Brain pericyte (primary cell): Measurements from ENCODE around the gene LAMA5.
"Not testable (repeated sequence)": the region's sequence is repeated elsewhere in the genome, so short reads cannot be mapped to it uniquely, and the experiment has no call there.

ENCODE experiments used
- DNase-seq: peaks from one replicate; pipeline ENCODE4 v3.0.0-alpha.2; 2012; ENCODE audit warnings: low read depth, low spot score

The LAMA5 gene

GRCh38 chr20:62388839-62389600 is 21.9 kb upstream of the LAMA5 start:
- no peak for DNase-seq

GRCh38 chr20:62387933-62388635 is 21.0 kb upstream of the LAMA5 start:
- no peak for DNase-seq

GRCh38 chr20:62387219-62387913 is 20.3 kb upstream of the LAMA5 start:
- DNase-seq: no peak

- DNase-seq: peak; percentile 65
Measured at GRCh38 chr20:62386383-62387218, 19.5 kb upstream of the LAMA5 start, which contains the start of gene RPS21. TSS of gene RPS21 (plus strand) at chr20:62387103. CDS start at chr20:62387339, 236 bp downstream.

GRCh38 chr20:62382306-62383198 is 15.4 kb upstream of the LAMA5 start:
- DNase-seq: no peak

GRCh38 chr20:62381842-62382241 is 14.7 kb upstream of the LAMA5 start:
- no peak for DNase-seq

GRCh38 chr20:62381202-62381797 is 14.2 kb upstream of the LAMA5 start:
- no peak for DNase-seq

- DNase-seq: no peak
Measured at GRCh38 chr20:62378215-62378614, 11.1 kb upstream of the LAMA5 start.

- DNase-seq: no peak
Measured at GRCh38 chr20:62377615-62378178, 10.6 kb upstream of the LAMA5 start.

- no peak for DNase-seq
Measured at GRCh38 chr20:62377064-62377461, 10.0 kb upstream of the LAMA5 start.

- DNase-seq: no peak
Measured at GRCh38 chr20:62376112-62377063, 9.3 kb upstream of the LAMA5 start.

- no peak for DNase-seq
Measured at GRCh38 chr20:62374331-62375152, 7.4 kb upstream of the LAMA5 start.

- DNase-seq: not testable (repeated sequence)
Measured at GRCh38 chr20:62373631-62374179, 6.6 kb upstream of the LAMA5 start.

- no peak for DNase-seq
Measured at GRCh38 chr20:62372042-62372993, 5.2 kb upstream of the LAMA5 start.

GRCh38 chr20:62371588-62372041 is 4.5 kb upstream of the LAMA5 start:
- DNase-seq: no peak
